HL-60 (cell line): ENCODE data around the gene NUB1.

Experiments used
- CTCF ChIP-seq: IDR thresholded peaks from one replicate; pipeline ENCODE4 v1.5.1; 2011; ENCODE audit warnings: low read length, control low read depth, inconsistent platforms; ENCODE audit not compliant: insufficient read depth
- GABPA ChIP-seq: IDR thresholded peaks from 2 replicates; pipeline ENCODE4 v1.6.1; 2012; ENCODE audit warnings: low read depth
- POLR2AphosphoS5 ChIP-seq: IDR thresholded peaks from 2 replicates; pipeline ENCODE4 v1.6.1; 2012; ENCODE audit warnings: low read depth
- REST ChIP-seq: IDR thresholded peaks from 2 replicates; pipeline ENCODE4 v1.6.1; 2012; ENCODE audit warnings: low read depth; ENCODE audit not compliant: insufficient replicate concordance

GRCh38 chr7:151381348-151382078, 39.9 kb downstream of the NUB1 start:
- TF ChIP-seq CTCF: no peak
- TF ChIP-seq REST: no peak
- TF ChIP-seq POLR2AphosphoS5: no peak
- TF ChIP-seq GABPA: no peak
